Smooth muscle cell (in vitro differentiated cells): ENCODE measurements around the gene SYT2. TPM values are rescaled to one million over a fixed set of nuclear protein-coding genes. Genes with fewer than 3 reads are reported as not detected.
A peak's percentile ranks its signal among the peaks of the same experiment; 100 is the strongest.

ENCODE experiments used
- DNase-seq: peaks from one replicate; lab custom pipeline; 2025; ENCODE audit not compliant: unreplicated experiment; lab: John Stamatoyannopoulos, UW
- H2AFZ ChIP-seq: fragments of 200-600 bp; sonication (generic); 2 replicates; pipeline ENCODE4 v1.6.0; 2016; ENCODE audit warnings: antibody characterized with exemption, low read depth, mild to moderate bottlenecking
- H3F3A ChIP-seq: fragments of 200-600 bp; sonication (generic); 2 replicates; pipeline ENCODE4 v1.6.0; 2017; ENCODE audit warnings: antibody characterized with exemption, low read depth
- H3K27ac ChIP-seq: fragments of 200-600 bp; sonication (generic); 2 replicates; pipeline ENCODE4 v1.5.1; 2016; ENCODE audit warnings: low read depth, mild to moderate bottlenecking
- H3K27me3 ChIP-seq: fragments of 200-600 bp; sonication (generic); 2 replicates; pipeline ENCODE4 v1.6.1; 2016; ENCODE audit warnings: low read depth, mild to moderate bottlenecking
- H3K36me3 ChIP-seq: fragments of 200-600 bp; sonication (generic); 2 replicates; pipeline ENCODE4 v1.5.1; 2016; ENCODE audit warnings: low read depth
- H3K4me1 ChIP-seq: fragments of 200-600 bp; sonication (generic); 2 replicates; pipeline ENCODE4 v1.5.1; 2016; ENCODE audit warnings: low read depth
- H3K4me2 ChIP-seq: fragments of 200-600 bp; sonication (generic); 2 replicates; pipeline ENCODE4 v1.6.0; 2016; ENCODE audit warnings: mild to moderate bottlenecking
- H3K4me3 ChIP-seq: fragments of 200-600 bp; sonication (generic); 2 replicates; pipeline ENCODE4 v1.5.1; 2016; ENCODE audit warnings: mild to moderate bottlenecking
- H3K79me2 ChIP-seq: fragments of 200-600 bp; sonication (generic); 2 replicates; pipeline ENCODE4 v1.6.0; 2016; ENCODE audit warnings: low read depth, mild to moderate bottlenecking
- H3K9ac ChIP-seq: fragments of 200-600 bp; sonication (generic); 2 replicates; pipeline ENCODE4 v1.6.0; 2016; ENCODE audit warnings: low read depth
- H3K9me3 ChIP-seq: fragments of 200-600 bp; sonication (generic); replicated peaks from 2 replicates; pipeline ENCODE4 v1.5.1; 2016; ENCODE audit warnings: low read depth
- H4K20me1 ChIP-seq: fragments of 200-600 bp; sonication (generic); 2 replicates; pipeline ENCODE4 v1.6.0; 2016; ENCODE audit warnings: low read depth
- CTCF ChIP-seq: fragments of 200-600 bp; sonication (generic); IDR thresholded peaks from 2 replicates; pipeline ENCODE4 v1.5.1; 2017; ENCODE audit warnings: borderline replicate concordance, mild to moderate bottlenecking, antibody characterized with exemption; ENCODE audit not compliant: insufficient read depth, poor library complexity, severe bottlenecking
- WGBS: methylation state at CpG from one replicate; pipeline ENCODE4 v1.1.7; 2016; ENCODE audit warnings: low lambda C conversion rate; 5-methylcytosine and 5-hydroxymethylcytosine counted together
- polyA plus RNA-seq: library from polyadenylated mRNA; unstranded; fragments of >200 nt; fragmentation: Nextera tagmentation; extraction: Ambion mirVana; gene quantifications from 2 replicates; pipeline ENCODE4 v1.2.1, GENCODE V29; 2016
- total RNA-seq: library from RNA; depleted of rRNA; stranded (reverse); fragments of >200 nt; gene quantifications from 2 replicates; pipeline ENCODE4 v1.2.3, GENCODE V29; 2014

SYT2 gene
- total and polyA plus RNA-seq, 2 experiments from 2014 or later: not detected

GRCh38 chr1:202694314-202694713, 15.9 kb downstream of the SYT2 start:
- Histone ChIP-seq H3K4me1 (no peaks in the 10 kb centered on the region), H2AFZ (no peak overlapping the region), H3K9ac (no peak overlapping the region), H3K4me2 (no peak overlapping the region), H3K27ac (no peak overlapping the region), H3K4me3 (no peak overlapping the region), H4K20me1 (no peaks in the 10 kb centered on the region), H3K27me3 (peaks cover 32% of the 10 kb centered on the region), H3K36me3 (no peaks in the 10 kb centered on the region), H3K79me2 (no peaks in the 10 kb centered on the region), H3K9me3 (no peaks in the 10 kb centered on the region), H3F3A (no peaks in the 10 kb centered on the region)
- no peak for TF ChIP-seq CTCF
- DNase-seq: no peak
- 85% methylated on average over 5 of the region's 5 CpGs for WGBS

GRCh38 chr1:202692959-202693555, 17.2 kb downstream of the SYT2 start:
- H3F3A ChIP-seq: no peaks in the 10 kb centered on the region
- no peak overlapping the region for H2AFZ ChIP-seq
- H3K9ac ChIP-seq: no peak overlapping the region
- no peaks in the 10 kb centered on the region for H3K36me3 ChIP-seq
- H3K4me2 ChIP-seq: no peak overlapping the region
- no peak for TF ChIP-seq CTCF
- H3K27ac ChIP-seq: no peak overlapping the region
- H3K4me1 ChIP-seq: no peaks in the 10 kb centered on the region
- H3K9me3 ChIP-seq: no peaks in the 10 kb centered on the region
- no peaks in the 10 kb centered on the region for H4K20me1 ChIP-seq
- 41% methylated on average over 3 of the region's 3 CpGs for WGBS
- H3K4me3 ChIP-seq: no peak overlapping the region
- peaks cover 28% of the 10 kb centered on the region for H3K27me3 ChIP-seq
- DNase-seq: peak; percentile 42
- H3K79me2 ChIP-seq: no peaks in the 10 kb centered on the region

GRCh38 chr1:202691816-202692215, 18.4 kb downstream of the SYT2 start:
- H3K4me3 ChIP-seq: no peak overlapping the region
- no peak for TF ChIP-seq CTCF
- H3K27me3 ChIP-seq: peaks cover 21% of the 10 kb centered on the region
- H3K4me1 ChIP-seq: no peaks in the 10 kb centered on the region
- no peak overlapping the region for H3K4me2 ChIP-seq
- 91% methylated on average over 1 of the region's 2 CpGs for WGBS
- DNase-seq: no peak
- H3K9ac ChIP-seq: no peak overlapping the region
- H3K36me3 ChIP-seq: no peaks in the 10 kb centered on the region
- no peak overlapping the region for H3K27ac ChIP-seq
- H2AFZ ChIP-seq: no peak overlapping the region
- H3K79me2 ChIP-seq: no peaks in the 10 kb centered on the region
- no peaks in the 10 kb centered on the region for H3F3A ChIP-seq
- no peaks in the 10 kb centered on the region for H3K9me3 ChIP-seq
- H4K20me1 ChIP-seq: no peaks in the 10 kb centered on the region
